Tibial nerve (tissue), 4 donors: ENCODE measurements around the gene GAK.

ENCODE experiments used
- EP300 ChIP-seq, 2 donors: sonication (generic); formaldehyde crosslinking; IDR thresholded peaks; one replicate each; pipeline ENCODE4 v1.6.1; 2017; ENCODE audit warnings: antibody characterized with exemption in 2 of 2, mild to moderate bottlenecking in 1 of 2
- POLR2A ChIP-seq, 2 donors: fragments of 450-650 bp; IDR thresholded peaks; one replicate each; pipeline ENCODE4 v1.6.1; 2017; ENCODE audit warnings: antibody characterized with exemption in 2 of 2, mild to moderate bottlenecking in 2 of 2, moderate library complexity in 2 of 2
- TF ChIP-seq, protein P1 (sequence below), 5 experiments: fragments of 200-600 bp in 3 of 5; fragments of 450-650 bp in 2 of 5; sonication (generic) in 3 of 5; IDR thresholded peaks; one replicate each; pipeline ENCODE4 v1.5.1; 2016 to 2019; ENCODE audit warnings: antibody characterized with exemption in 5 of 5, mild to moderate bottlenecking in 3 of 5, moderate library complexity in 2 of 5

- TF ChIP-seq POLR2A (IDR thresholded peaks at IDR 0.05): no peak
- TF ChIP-seq, protein P1, sequence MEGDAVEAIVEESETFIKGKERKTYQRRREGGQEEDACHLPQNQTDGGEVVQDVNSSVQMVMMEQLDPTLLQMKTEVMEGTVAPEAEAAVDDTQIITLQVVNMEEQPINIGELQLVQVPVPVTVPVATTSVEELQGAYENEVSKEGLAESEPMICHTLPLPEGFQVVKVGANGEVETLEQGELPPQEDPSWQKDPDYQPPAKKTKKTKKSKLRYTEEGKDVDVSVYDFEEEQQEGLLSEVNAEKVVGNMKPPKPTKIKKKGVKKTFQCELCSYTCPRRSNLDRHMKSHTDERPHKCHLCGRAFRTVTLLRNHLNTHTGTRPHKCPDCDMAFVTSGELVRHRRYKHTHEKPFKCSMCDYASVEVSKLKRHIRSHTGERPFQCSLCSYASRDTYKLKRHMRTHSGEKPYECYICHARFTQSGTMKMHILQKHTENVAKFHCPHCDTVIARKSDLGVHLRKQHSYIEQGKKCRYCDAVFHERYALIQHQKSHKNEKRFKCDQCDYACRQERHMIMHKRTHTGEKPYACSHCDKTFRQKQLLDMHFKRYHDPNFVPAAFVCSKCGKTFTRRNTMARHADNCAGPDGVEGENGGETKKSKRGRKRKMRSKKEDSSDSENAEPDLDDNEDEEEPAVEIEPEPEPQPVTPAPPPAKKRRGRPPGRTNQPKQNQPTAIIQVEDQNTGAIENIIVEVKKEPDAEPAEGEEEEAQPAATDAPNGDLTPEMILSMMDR (IDR thresholded peaks at IDR 0.05): no peak
- no peak for TF ChIP-seq EP300 (IDR thresholded peaks at IDR 0.05)
These were observed 54.6 kb downstream of the GAK start for GRCh38 chr4:877502-877901.
